ENCODE measurements around the gene EYA3. TPM values are rescaled to one million over a fixed set of nuclear protein-coding genes. Genes with fewer than 3 reads are reported as not detected.

The EYA3 gene
- total RNA-seq, 1 experiment from 2014 or later: 32.7 TPM

DNA sequence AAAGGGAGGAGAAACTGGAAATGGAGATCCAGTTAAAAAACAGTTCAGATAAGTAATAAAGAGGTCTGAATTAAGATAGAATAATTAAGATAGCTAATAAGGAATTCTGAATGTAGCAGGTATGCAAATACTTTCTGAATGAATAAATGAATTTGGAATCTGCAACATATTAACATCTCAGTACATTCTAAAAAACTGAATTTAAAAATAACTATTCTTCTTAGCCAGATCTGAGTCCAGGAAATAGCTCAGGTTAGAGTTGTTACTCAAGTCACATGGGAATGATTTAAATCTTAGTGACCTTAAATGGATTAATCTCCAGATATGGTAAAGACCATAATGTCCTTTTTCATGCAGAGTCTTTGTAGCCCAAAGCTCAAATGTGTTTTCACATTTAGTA lies 51.2 kb downstream of the EYA3 start:
- H3K27me3 ChIP-seq (ENCODE audit: insufficient read depth, low read length): no peaks in the 10 kb centered on the region

More for the DNA sequence above, 51.2 kb downstream of the EYA3 start:
- H3K18ac ChIP-seq (ENCODE audit: insufficient read length, low read depth, low read length): no peak overlapping the region
- H3K4me1 ChIP-seq (ENCODE audit: insufficient read depth, low read length): no peaks in the 10 kb centered on the region
- no peak overlapping the region for H4K5ac ChIP-seq (ENCODE audit: insufficient read length, low read depth, low read length)
- H3K23me2 ChIP-seq (ENCODE audit: insufficient read length, low read depth, low read length, poor library complexity, severe bottlenecking): no peaks in the 10 kb centered on the region
- H3K9me3 Mint-ChIP-seq: no peaks in the 10 kb centered on the region
- H4K91ac ChIP-seq (ENCODE audit: insufficient read length, low read depth, low read length): no peak overlapping the region
- H3K79me1 ChIP-seq (ENCODE audit: insufficient read depth, low read depth, low read length, poor library complexity, severe bottlenecking): no peaks in the 10 kb centered on the region
- H2AFZ ChIP-seq (ENCODE audit: low read length): no peak overlapping the region
- no peak overlapping the region for H3K9ac ChIP-seq (ENCODE audit: extremely low read depth, insufficient read length, low read length)
- TF ChIP-seq, protein P1, sequence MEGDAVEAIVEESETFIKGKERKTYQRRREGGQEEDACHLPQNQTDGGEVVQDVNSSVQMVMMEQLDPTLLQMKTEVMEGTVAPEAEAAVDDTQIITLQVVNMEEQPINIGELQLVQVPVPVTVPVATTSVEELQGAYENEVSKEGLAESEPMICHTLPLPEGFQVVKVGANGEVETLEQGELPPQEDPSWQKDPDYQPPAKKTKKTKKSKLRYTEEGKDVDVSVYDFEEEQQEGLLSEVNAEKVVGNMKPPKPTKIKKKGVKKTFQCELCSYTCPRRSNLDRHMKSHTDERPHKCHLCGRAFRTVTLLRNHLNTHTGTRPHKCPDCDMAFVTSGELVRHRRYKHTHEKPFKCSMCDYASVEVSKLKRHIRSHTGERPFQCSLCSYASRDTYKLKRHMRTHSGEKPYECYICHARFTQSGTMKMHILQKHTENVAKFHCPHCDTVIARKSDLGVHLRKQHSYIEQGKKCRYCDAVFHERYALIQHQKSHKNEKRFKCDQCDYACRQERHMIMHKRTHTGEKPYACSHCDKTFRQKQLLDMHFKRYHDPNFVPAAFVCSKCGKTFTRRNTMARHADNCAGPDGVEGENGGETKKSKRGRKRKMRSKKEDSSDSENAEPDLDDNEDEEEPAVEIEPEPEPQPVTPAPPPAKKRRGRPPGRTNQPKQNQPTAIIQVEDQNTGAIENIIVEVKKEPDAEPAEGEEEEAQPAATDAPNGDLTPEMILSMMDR (conservative IDR thresholded peaks at IDR 0.05): no peak
- no peak overlapping the region for H3K4me2 ChIP-seq (ENCODE audit: insufficient read depth, insufficient read length, low read length)
- no peak overlapping the region for H2BK15ac ChIP-seq (ENCODE audit: low read depth, low read length)
- no peaks in the 10 kb centered on the region for H3K4me1 Mint-ChIP-seq
- no peaks in the 10 kb centered on the region for H3K79me2 ChIP-seq (ENCODE audit: insufficient read depth, low read length)
- H4K20me1 ChIP-seq (ENCODE audit: control insufficient read depth, insufficient read depth, insufficient read length): no peaks in the 10 kb centered on the region
- H3K14ac ChIP-seq (ENCODE audit: insufficient read depth, low read length): no peak overlapping the region
- no peak overlapping the region for H3K23ac ChIP-seq (ENCODE audit: insufficient read length, low read depth, low read length)
- DNase-seq: no peak
- H3K36me3 Mint-ChIP-seq (ENCODE audit: insufficient read depth in 1 of 3, low read depth in 3 of 3): peaks cover 0 to 20% (median 7%) of the 10 kb centered on the region in 3 experiments; a peak in 4 of 7 replicates
- H3K4me3 Mint-ChIP-seq: no peak overlapping the region
- H3K9me3 ChIP-seq (ENCODE audit: control insufficient read depth, low read depth, low read length): no peaks in the 10 kb centered on the region
- no peak overlapping the region for H2BK120ac ChIP-seq (ENCODE audit: low read depth, low read length, poor library complexity, severe bottlenecking)
- H3K27ac Mint-ChIP-seq: no peak overlapping the region
- no peak overlapping the region for H4K8ac ChIP-seq (replicated peaks; ENCODE audit: insufficient read length, low read depth, low read length)
- H2BK5ac ChIP-seq (ENCODE audit: insufficient read length, low read length): no peak overlapping the region
- no peaks in the 10 kb centered on the region for H3K27me3 Mint-ChIP-seq (ENCODE audit: low read depth)
- no peak overlapping the region for H3K27ac ChIP-seq (ENCODE audit: insufficient read length, low read depth, low read length)
- no peak overlapping the region for H3K56ac ChIP-seq (ENCODE audit: insufficient read length, low read depth, low read length)
- H3T11ph ChIP-seq (ENCODE audit: low read length): no peak overlapping the region
- no peak overlapping the region for H3K4ac ChIP-seq (ENCODE audit: low read depth, low read length)
- no peak overlapping the region for H2BK12ac ChIP-seq (ENCODE audit: insufficient read length, low read depth, low read length)
- H2AK5ac ChIP-seq (ENCODE audit: insufficient read length, low read length): no peak overlapping the region
- H2BK20ac ChIP-seq (ENCODE audit: low read depth, low read length, poor library complexity, severe bottlenecking): no peak overlapping the region

All from H9 (cell line).